Stomach smooth muscle (tissue), 2 donors: ENCODE data around the gene RBMS3.
"Not testable (repeated sequence)": the region's sequence is repeated elsewhere in the genome, so short reads cannot be mapped to it uniquely, and the experiment has no call there.

Source experiments
- H3K27ac ChIP-seq: one replicate; pipeline ENCODE4 v1.7.0; 2013; ENCODE audit warnings: mild to moderate bottlenecking, low read length, inconsistent platforms
- H3K27me3 ChIP-seq, 2 donors: one replicate each; pipeline ENCODE4 v1.7.0; 2013; ENCODE audit warnings: low read length in 2 of 2; ENCODE audit not compliant: insufficient read depth in 2 of 2, control insufficient read depth in 1 of 2
- H3K36me3 ChIP-seq, 2 donors: one replicate each; pipeline ENCODE4 v1.7.0; 2013; ENCODE audit warnings: low read length in 2 of 2; ENCODE audit not compliant: control insufficient read depth in 2 of 2, insufficient read depth in 2 of 2
- H3K4me1 ChIP-seq: one replicate; pipeline ENCODE4 v1.7.0; 2013; ENCODE audit warnings: low read length; ENCODE audit not compliant: control insufficient read depth, insufficient read depth
- H3K4me3 ChIP-seq, 2 donors: one replicate each; pipeline ENCODE4 v1.7.0; 2013; ENCODE audit warnings: low read length in 2 of 2
- H3K9ac ChIP-seq, 2 donors: one replicate each; pipeline ENCODE4 v1.7.0; 2013; ENCODE audit warnings: low read length in 2 of 2, mild to moderate bottlenecking in 1 of 2
- H3K9me3 ChIP-seq, 2 donors: one replicate each; pipeline ENCODE4 v1.7.0; 2013; ENCODE audit warnings: low read length in 2 of 2; ENCODE audit not compliant: control insufficient read depth in 2 of 2
- donor health status: healthy.
- donor health status: Pancreatic carcinoma.

The RBMS3 gene

DNA sequence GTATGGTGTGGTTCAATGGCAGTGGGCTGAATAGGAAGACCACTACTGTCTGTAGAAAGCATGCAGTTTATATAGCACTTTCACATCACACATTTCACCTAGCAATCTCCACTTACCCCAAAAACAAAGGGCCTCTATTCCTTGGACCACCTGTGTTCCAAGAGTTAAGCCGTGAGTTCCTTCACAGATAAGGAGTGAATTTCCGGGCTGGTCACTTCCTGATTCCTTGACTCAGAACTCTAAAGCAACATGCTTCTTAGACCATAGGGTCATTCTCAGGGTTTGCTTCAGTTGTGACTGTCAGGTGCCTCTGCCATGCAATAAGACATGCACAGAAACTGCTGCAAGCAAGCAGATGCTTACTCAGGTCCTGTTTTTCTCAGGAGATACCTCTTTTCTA lies 737.0 kb downstream of the RBMS3 start:
- Histone ChIP-seq H3K27me3 (no peaks in the 10 kb centered on the region), H3K9me3 (no peaks in the 10 kb centered on the region), H3K4me1 (no peaks in the 10 kb centered on the region), H3K36me3 (no peaks in the 10 kb centered on the region), H3K27ac (no peak overlapping the region), H3K9ac (no peak overlapping the region), H3K4me3 (no peak overlapping the region)

DNA sequence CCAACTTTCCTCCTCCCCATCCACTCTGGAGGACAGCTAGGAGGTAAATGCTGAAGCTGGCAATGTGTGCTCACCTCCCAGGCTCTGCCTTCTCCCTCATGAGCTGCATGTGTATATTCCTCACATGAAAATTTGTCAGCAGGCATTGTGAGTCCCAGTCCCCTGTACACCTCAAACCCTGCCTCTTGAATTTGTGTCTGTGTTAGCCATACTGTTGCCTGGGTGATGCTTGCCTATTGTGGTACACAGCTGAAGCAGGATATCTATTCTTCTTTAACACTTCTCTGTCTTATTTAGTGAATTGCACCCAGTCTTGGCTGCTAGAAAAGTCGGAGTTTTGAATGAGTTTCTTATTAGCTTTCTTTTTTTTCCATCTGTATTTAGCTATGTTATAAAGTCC lies 739.5 kb downstream of the RBMS3 start:
- Histone ChIP-seq H3K36me3 (no peaks in the 10 kb centered on the region), H3K27ac (no peak overlapping the region), H3K4me3 (no peak overlapping the region), H3K9me3 (no peaks in the 10 kb centered on the region), H3K9ac (no peak overlapping the region), H3K27me3 (no peaks in the 10 kb centered on the region), H3K4me1 (no peaks in the 10 kb centered on the region)

DNA sequence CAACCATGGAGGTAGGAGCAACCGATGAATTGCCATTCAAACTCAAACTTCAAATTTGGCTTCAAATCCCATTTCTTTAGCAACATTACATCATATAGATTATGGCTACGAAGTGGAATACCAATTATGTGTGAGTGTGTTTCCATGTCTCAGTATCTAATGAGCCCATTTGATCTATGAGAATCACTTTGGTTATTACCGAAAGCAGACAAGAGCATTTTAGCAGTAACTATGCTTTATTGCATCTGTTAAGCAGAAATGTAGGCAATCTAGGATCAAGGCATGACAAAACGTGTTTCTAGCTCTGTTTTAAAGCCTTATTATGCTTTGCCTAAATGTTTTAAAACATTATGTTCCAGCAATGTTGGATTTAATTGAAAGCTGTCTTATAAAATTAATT lies 743.6 kb downstream of the RBMS3 start:
- Histone ChIP-seq H3K9ac (no peak overlapping the region), H3K4me1 (no peaks in the 10 kb centered on the region), H3K9me3 (no peaks in the 10 kb centered on the region), H3K27me3 (no peaks in the 10 kb centered on the region), H3K4me3 (no peak overlapping the region), H3K36me3 (no peaks in the 10 kb centered on the region), H3K27ac (no peak overlapping the region)

DNA sequence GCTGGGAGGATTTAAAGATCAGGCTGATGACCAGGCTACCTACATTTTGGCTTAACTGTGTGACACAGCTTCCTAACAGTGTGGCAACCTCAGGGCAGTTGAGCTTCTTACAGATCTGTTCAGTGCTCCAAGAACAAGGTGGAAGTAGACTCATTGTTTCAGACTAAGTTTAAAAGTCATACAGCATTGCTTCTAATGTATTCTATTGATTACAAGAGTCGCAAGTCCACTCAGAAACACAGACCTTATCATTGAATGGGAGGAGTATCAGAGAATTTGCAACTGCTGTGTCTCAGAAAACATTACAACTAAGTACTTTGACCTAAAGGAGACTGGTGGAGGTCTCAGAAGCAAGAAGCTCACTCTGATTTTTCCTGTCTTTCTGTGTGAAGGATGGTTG lies 746.0 kb downstream of the RBMS3 start:
- Histone ChIP-seq H3K27me3 (no peaks in the 10 kb centered on the region), H3K4me3 (no peak overlapping the region), H3K36me3 (no peaks in the 10 kb centered on the region), H3K27ac (no peak overlapping the region), H3K9me3 (no peaks in the 10 kb centered on the region), H3K9ac (no peak overlapping the region), H3K4me1 (no peaks in the 10 kb centered on the region)

DNA sequence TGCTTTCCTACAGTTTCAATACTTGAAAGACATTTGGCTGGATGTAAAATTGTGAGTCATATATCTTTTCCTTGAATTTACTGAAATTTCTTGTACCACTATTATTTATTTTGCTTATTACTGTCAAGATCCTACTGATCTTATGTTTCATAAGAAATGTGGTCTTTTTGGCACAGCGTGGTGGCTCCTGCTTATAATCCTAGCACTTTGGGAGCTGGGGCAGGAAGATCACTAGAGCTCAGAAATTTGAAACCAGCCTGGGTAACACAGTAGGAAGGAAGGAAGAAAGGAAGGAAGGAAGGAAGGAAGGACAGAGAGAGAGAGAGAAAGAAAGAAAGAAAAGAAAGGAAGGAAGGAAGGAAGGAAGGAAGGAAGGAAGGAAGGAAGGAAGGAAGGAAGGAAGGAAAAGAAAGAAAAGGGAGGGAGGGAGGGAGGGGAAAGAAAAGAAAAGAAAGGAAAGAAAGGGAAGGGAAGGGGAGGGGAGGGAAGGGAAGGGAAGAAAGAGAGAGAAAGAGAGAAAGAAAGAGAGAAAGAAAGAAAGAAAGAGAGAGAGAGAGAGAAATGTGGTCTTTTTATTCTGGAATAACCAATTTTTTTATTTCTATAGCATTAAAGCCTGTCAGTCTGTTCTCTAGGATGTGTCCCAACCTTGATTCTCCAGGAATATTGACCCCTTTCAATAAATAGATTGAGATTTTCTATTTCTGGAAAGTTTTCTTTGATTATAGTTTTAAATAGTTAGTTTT lies 753.5 kb downstream of the RBMS3 start:
- no peak overlapping the region for H3K27ac ChIP-seq
- no peak overlapping the region for H3K4me3 ChIP-seq
- no peaks in the 10 kb centered on the region for H3K27me3 ChIP-seq
- no peak overlapping the region for H3K9ac ChIP-seq
- no peaks in the 10 kb centered on the region for H3K4me1 ChIP-seq
- H3K36me3 ChIP-seq, result no peaks in the 10 kb centered on the region
- no peaks in the 10 kb centered on the region for H3K9me3 ChIP-seq

DNA sequence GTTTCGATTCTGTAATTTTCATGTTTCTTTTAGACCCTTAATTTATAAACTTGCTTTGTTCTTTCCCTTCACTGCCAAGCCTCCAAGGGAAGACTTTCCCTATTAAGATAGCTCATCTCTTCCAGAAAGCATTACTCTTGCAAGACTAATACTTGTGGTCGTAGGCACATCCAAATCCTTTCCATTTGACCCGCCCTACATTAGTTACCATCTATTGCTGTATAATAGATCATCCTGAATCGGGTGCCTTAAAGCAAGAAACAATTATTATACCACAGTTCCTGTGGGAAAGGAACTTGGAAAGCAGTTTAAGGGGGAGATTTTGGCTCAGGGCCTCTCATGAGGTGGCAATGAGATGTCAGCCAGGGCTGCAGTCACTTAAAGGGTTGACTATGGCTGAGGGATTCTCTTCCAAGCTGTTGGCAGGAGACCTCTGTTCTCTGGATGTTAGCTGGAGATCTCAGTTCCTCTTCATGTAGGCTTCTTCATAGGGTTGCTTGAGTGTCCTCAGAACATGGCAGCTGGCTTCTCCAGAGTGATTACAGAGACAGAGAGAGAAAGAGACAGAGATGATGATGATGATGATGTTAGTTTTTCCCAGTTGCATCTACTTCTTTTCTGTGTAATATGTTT lies 755.2 kb downstream of the RBMS3 start:
- no peak overlapping the region for H3K4me3 ChIP-seq
- H3K4me1 ChIP-seq, result no peaks in the 10 kb centered on the region
- no peak overlapping the region for H3K27ac ChIP-seq
- H3K9me3 ChIP-seq, result no peaks in the 10 kb centered on the region
- H3K9ac ChIP-seq, result no peak overlapping the region
- no peaks in the 10 kb centered on the region for H3K36me3 ChIP-seq
- H3K27me3 ChIP-seq, result no peaks in the 10 kb centered on the region

DNA sequence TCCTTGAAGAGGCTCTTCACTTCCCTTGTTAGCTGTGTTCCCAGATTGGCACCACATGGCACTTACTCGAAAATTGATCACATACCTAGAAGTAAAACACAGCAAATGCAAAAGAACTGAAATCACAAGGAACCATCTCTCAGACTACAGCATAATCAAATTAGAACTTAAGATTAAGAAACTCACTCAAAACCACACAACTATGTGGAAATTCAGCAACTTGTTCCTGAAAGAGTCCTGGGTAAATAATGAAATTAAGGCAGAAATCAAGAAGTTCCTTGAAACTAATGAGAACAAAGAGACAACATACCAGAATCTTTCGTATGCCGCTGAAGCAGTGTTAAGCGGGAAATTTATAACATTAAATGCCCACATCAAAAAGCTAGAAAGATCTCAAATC lies 759.3 kb downstream of the RBMS3 start:
- no peaks in the 10 kb centered on the region for H3K27me3 ChIP-seq
- H3K4me3 ChIP-seq, result no peak overlapping the region
- no peak overlapping the region for H3K27ac ChIP-seq
- no peaks in the 10 kb centered on the region for H3K36me3 ChIP-seq
- no peaks in the 10 kb centered on the region for H3K9me3 ChIP-seq
- H3K4me1 ChIP-seq, result no peaks in the 10 kb centered on the region
- H3K9ac ChIP-seq, result no peak overlapping the region

DNA sequence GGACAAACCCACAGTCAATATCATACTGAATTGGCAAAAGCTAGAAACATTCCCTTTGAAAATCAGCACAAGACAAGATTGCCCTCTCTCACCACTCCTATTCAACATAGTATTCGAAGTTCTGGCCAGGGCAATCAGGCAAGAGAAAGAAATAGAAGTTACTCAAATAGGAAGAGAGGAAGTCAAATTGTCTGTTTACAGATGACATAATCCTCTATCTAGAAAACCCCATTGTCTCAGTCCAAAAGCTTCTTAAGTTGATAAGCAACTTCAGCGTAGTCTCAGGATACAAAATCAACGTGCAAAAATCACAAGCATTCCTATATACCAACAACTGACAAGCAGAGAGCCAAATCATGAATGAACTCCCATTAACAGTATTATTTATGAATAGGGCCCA lies 760.6 kb downstream of the RBMS3 start:
- H3K9me3 ChIP-seq, H3K27ac ChIP-seq, H3K4me1 ChIP-seq, H3K27me3 ChIP-seq, H3K36me3 ChIP-seq, H3K4me3 ChIP-seq, H3K9ac ChIP-seq: not testable (repeated sequence)

DNA sequence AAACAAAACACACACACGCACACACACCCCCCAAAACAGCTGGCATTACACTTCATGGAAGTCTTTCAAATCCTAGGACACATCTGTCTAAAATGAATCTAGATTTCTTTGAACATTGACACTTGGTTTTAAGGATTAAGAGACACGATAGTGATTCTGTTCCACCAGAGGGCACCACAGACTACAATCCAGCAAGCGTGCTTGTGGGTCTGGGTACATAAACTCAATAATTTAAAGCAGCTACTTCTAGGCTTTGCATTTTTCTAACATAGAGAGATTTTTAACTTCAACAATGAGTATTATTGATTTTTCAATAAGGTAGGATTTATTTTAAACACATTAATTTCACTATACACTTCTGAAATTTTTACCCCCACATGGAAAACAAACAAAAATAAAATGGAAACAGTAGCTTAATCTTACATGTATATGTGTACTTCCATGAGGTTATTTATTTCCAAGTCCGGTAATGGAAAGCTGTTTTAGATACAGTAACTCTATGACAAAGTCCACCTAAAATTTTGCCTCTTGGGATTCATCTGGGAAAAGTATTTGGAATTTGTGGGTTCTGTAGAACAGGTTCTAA lies 761.5 kb downstream of the RBMS3 start:
- Histone ChIP-seq H3K4me3 (no peak overlapping the region), H3K9ac (no peak overlapping the region), H3K9me3 (no peaks in the 10 kb centered on the region), H3K4me1 (no peaks in the 10 kb centered on the region), H3K27ac (no peak overlapping the region), H3K36me3 (no peaks in the 10 kb centered on the region), H3K27me3 (no peaks in the 10 kb centered on the region)

DNA sequence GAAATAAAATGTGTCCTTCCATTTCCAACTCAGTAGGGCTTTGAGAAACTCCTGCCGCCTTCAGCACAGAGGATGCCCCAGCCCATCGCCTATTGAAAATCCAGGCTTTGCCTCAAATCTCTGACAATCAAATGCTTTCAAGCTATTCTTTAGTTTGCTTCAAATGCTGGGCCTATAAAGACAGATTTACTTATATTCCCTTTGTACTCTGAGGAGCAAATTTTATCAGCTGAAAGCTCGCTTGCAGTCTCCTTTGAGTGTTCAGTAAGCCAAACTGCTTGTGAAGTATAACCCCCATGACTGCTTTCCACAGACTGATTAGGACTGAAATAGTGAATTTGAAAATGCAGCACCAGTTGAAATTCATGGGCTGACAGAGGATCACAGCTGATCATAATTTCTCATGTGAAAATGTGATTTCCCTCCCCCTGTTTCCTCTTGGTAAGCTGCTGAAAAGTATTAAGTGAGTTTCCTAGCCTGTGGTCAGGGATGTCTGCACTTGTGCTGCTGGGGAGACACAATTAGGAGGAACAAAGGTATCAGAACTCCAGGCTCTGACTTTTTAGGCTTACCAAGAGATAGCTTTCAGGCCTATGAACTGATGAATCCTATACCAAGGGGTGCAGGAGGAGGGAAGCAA lies 762.2 kb downstream of the RBMS3 start:
- Histone ChIP-seq H3K4me1 (no peaks in the 10 kb centered on the region), H3K9ac (no peak overlapping the region), H3K27ac (no peak overlapping the region), H3K9me3 (no peaks in the 10 kb centered on the region), H3K27me3 (no peaks in the 10 kb centered on the region), H3K36me3 (no peaks in the 10 kb centered on the region), H3K4me3 (no peak overlapping the region)

DNA sequence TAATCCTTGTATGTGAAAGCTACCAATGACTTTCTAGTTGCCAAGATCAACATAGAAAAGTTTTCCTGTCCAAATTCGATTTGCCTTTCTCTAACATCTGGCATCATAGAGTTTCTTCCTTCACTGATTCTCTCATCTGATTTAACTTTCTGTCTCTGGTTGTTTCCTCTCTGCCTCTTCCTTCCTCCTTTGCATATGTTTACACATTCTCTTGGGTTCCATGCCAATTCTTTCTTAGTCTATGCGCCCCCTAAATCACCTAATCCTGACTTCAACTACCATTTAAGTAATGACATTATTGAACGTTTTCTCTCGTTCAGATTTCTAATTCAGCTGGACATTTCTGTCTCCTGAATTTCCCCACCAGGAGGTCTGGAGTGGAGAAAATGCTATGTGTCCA lies 763.6 kb downstream of the RBMS3 start:
- no peaks in the 10 kb centered on the region for H3K36me3 ChIP-seq
- no peak overlapping the region for H3K27ac ChIP-seq
- H3K27me3 ChIP-seq, result no peaks in the 10 kb centered on the region
- H3K4me1 ChIP-seq, result no peaks in the 10 kb centered on the region
- no peak overlapping the region for H3K9ac ChIP-seq
- no peaks in the 10 kb centered on the region for H3K9me3 ChIP-seq
- H3K4me3 ChIP-seq, result no peak overlapping the region
